HepG2 (cell line): ENCODE data around the gene CISH.

Source experiments
- BRCA1 ChIP-seq: sonication (generic); formaldehyde crosslinking; IDR thresholded peaks from 2 replicates; pipeline ENCODE4 v1.4.0; 2020; ENCODE audit warnings: missing genetic modification reagents
- PCBP1 ChIP-seq: fragments of 200-400 bp; formaldehyde crosslinking; IDR thresholded peaks from 2 replicates; pipeline ENCODE4 v1.6.1; 2017; ENCODE audit warnings: mild to moderate bottlenecking, low read depth, low read length, borderline replicate concordance
- POLR2A ChIP-seq, 2 experiments: IDR thresholded peaks; 2 replicates each; pipeline ENCODE4 v1.6.1; 2011; ENCODE audit warnings: low read depth in 2 of 2, low read length in 2 of 2, mild to moderate bottlenecking in 1 of 2, moderate library complexity in 1 of 2; ENCODE audit not compliant: insufficient read depth in 1 of 2
- ZNF768 ChIP-seq: sonication (generic); formaldehyde crosslinking; IDR thresholded peaks from 2 replicates; pipeline ENCODE4 v1.4.0; 2020; ENCODE audit warnings: missing genetic modification reagents
- ZNF839 ChIP-seq: sonication (generic); formaldehyde crosslinking; IDR thresholded peaks from 2 replicates; pipeline ENCODE4 v1.4.0; 2020; ENCODE audit warnings: missing genetic modification reagents, mild to moderate bottlenecking, borderline replicate concordance
- TF ChIP-seq, protein P1 (sequence below): IDR thresholded peaks from 2 replicates; pipeline ENCODE4 v1.6.1; 2012; ENCODE audit warnings: inconsistent platforms
- TF ChIP-seq, protein P2 (sequence below): IDR thresholded peaks from 2 replicates; pipeline ENCODE4 v1.6.1; 2012; ENCODE audit warnings: low read depth, low read length, improper control_type of control experiment
- TF ChIP-seq, protein P3 (sequence below): sonication (generic); formaldehyde crosslinking; IDR thresholded peaks from 2 replicates; pipeline ENCODE4 v1.5.0; 2020; ENCODE audit warnings: mild to moderate bottlenecking, missing genetic modification reagents, moderate library complexity

DNA sequence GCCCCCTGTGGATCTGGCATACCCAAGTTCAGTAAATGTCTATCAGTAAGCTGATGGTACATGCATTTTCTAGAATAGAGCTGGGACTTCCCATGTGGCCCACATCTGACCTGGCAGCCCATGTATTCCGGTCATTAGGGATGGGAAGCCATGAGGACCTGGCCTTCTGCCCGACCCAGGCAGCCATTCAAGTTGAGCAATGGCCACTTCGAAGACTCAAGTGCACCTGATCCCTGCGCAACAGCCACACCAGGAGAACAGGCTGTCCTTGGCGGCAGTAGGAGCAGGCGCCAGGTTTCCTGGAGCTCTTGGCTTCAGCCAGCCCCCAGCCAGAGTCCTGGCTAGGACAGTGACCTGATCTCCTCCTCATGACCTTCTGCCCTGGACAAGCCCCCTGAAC, 27.7 kb downstream of the CISH start:
- TF ChIP-seq, protein P1, sequence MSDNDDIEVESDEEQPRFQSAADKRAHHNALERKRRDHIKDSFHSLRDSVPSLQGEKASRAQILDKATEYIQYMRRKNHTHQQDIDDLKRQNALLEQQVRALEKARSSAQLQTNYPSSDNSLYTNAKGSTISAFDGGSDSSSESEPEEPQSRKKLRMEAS, result no peak
- no peak for TF ChIP-seq POLR2A (IDR thresholded peaks at IDR 0.05; ENCODE audit: insufficient read depth in 1 of 2, low read depth in 2 of 2, low read length in 2 of 2)
- TF ChIP-seq, protein P2, sequence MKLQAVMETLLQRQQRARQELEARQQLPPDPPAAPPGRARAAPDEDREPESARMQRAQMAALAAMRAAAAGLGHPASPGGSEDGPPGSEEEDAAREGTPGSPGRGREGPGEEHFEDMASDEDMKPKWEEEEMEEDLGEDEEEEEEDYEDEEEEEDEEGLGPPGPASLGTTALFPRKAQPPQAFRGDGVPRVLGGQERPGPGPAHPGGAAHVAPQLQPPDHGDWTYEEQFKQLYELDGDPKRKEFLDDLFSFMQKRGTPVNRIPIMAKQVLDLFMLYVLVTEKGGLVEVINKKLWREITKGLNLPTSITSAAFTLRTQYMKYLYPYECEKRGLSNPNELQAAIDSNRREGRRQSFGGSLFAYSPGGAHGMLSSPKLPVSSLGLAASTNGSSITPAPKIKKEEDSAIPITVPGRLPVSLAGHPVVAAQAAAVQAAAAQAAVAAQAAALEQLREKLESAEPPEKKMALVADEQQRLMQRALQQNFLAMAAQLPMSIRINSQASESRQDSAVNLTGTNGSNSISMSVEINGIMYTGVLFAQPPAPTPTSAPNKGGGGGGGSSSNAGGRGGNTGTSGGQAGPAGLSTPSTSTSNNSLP, result no peak
- TF ChIP-seq BRCA1 (CRISPR knock-in tag), result no peak
- no peak for TF ChIP-seq ZNF768 (CRISPR knock-in tag)
- TF ChIP-seq, protein P3, sequence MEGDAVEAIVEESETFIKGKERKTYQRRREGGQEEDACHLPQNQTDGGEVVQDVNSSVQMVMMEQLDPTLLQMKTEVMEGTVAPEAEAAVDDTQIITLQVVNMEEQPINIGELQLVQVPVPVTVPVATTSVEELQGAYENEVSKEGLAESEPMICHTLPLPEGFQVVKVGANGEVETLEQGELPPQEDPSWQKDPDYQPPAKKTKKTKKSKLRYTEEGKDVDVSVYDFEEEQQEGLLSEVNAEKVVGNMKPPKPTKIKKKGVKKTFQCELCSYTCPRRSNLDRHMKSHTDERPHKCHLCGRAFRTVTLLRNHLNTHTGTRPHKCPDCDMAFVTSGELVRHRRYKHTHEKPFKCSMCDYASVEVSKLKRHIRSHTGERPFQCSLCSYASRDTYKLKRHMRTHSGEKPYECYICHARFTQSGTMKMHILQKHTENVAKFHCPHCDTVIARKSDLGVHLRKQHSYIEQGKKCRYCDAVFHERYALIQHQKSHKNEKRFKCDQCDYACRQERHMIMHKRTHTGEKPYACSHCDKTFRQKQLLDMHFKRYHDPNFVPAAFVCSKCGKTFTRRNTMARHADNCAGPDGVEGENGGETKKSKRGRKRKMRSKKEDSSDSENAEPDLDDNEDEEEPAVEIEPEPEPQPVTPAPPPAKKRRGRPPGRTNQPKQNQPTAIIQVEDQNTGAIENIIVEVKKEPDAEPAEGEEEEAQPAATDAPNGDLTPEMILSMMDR (CRISPR knock-in tag), result no peak
- TF ChIP-seq PCBP1, result no peak
- no peak for TF ChIP-seq ZNF839
